ENCODE data around the gene PLCB1.

Gene PLCB1

GRCh38 chr20:8646716-8647115, 514.6 kb downstream of the PLCB1 start:
- Histone ChIP-seq H2AFZ (ENCODE audit: low read length, unreplicated experiment) (no peak overlapping the region), H3K4me1 (ENCODE audit: control insufficient read depth, insufficient read depth, low read length, unreplicated experiment) (peaks cover 21% of the 10 kb centered on the region), H3K79me2 (ENCODE audit: control insufficient read depth, insufficient read depth, low read length, unreplicated experiment) (no peaks in the 10 kb centered on the region), H3K4me3 (ENCODE audit: low read depth, low read length) (no peak overlapping the region), H3K27ac (ENCODE audit: low read depth, low read length) (peak overlapping the region; percentile 64), H3K27me3 (ENCODE audit: insufficient read depth, low read length) (no peaks in the 10 kb centered on the region), H3K36me3 (ENCODE audit: insufficient read depth, low read length) (no peaks in the 10 kb centered on the region)

GRCh38 chr20:8647961-8648441, 515.9 kb downstream of the PLCB1 start:
- H3K27ac ChIP-seq (ENCODE audit: low read depth, low read length): no peak overlapping the region
- H3K4me3 ChIP-seq (ENCODE audit: low read depth, low read length): no peak overlapping the region
- H3K79me2 ChIP-seq (ENCODE audit: control insufficient read depth, insufficient read depth, low read length, unreplicated experiment): no peaks in the 10 kb centered on the region
- H2AFZ ChIP-seq (ENCODE audit: low read length, unreplicated experiment): no peak overlapping the region
- H3K27me3 ChIP-seq (ENCODE audit: insufficient read depth, low read length): no peaks in the 10 kb centered on the region
- H3K4me1 ChIP-seq (ENCODE audit: control insufficient read depth, insufficient read depth, low read length, unreplicated experiment): peaks cover 21% of the 10 kb centered on the region
- H3K36me3 ChIP-seq (ENCODE audit: insufficient read depth, low read length): no peaks in the 10 kb centered on the region

DNA sequence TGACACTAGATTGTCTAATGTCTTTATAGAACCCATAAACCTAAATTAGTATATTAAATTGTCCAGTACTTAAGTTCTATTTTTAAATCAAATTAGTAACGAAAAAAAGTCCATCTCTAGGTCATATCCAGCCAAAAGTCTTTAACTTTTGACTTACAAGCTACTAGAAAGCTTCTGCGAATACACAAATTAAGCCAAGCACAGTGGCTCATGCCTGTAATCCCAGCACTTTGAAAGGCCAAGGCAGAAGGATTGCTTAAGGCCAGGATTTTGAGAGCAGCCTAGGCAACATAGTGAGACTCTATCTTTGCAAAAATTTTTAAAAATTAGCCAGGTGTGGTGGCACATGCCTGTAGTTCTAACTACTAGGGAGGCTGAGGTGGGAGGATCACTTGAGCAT, 516.4 kb downstream of the PLCB1 start:
- H3K79me2 ChIP-seq (ENCODE audit: control insufficient read depth, insufficient read depth, low read length, unreplicated experiment): no peaks in the 10 kb centered on the region
- H3K36me3 ChIP-seq (ENCODE audit: insufficient read depth, low read length): no peaks in the 10 kb centered on the region
- peaks cover 21% of the 10 kb centered on the region for H3K4me1 ChIP-seq (ENCODE audit: control insufficient read depth, insufficient read depth, low read length, unreplicated experiment)
- H3K4me3 ChIP-seq (ENCODE audit: low read depth, low read length): no peak overlapping the region
- H2AFZ ChIP-seq (ENCODE audit: low read length, unreplicated experiment): no peak overlapping the region
- H3K27me3 ChIP-seq (ENCODE audit: insufficient read depth, low read length): no peaks in the 10 kb centered on the region
- H3K27ac ChIP-seq (ENCODE audit: low read depth, low read length): no peak overlapping the region

- Histone ChIP-seq H3K4me3 (ENCODE audit: low read depth, low read length) (no peak overlapping the region), H3K4me1 (ENCODE audit: control insufficient read depth, insufficient read depth, low read length, unreplicated experiment) (no peaks in the 10 kb centered on the region), H2AFZ (ENCODE audit: low read length, unreplicated experiment) (no peak overlapping the region), H3K27ac (ENCODE audit: low read depth, low read length) (no peak overlapping the region), H3K79me2 (ENCODE audit: control insufficient read depth, insufficient read depth, low read length, unreplicated experiment) (no peaks in the 10 kb centered on the region), H3K27me3 (ENCODE audit: insufficient read depth, low read length) (no peaks in the 10 kb centered on the region), H3K36me3 (ENCODE audit: insufficient read depth, low read length) (no peaks in the 10 kb centered on the region)
Measured at GRCh38 chr20:8652396-8652795, 520.3 kb downstream of the PLCB1 start.

DNA sequence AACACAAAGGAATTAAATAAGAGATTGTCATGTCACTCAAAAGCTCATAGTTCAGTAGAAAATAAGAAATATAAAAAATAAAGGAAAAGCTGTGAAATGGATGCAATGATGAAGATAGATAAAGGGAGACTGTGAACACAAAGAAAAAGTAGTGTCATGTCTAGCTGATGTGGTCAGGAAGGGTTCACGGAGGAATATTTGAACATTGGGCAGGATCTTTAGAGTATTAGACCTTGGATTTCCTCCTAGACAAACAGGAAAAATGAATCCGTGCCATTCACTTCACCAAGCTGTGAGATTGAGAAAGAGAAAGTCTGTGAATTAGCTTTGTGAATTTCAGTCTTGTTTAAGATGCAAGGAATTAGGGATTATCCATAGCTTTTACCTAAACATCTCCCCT, 522.4 kb downstream of the PLCB1 start:
- no peaks in the 10 kb centered on the region for H3K79me2 ChIP-seq (ENCODE audit: control insufficient read depth, insufficient read depth, low read length, unreplicated experiment)
- H3K27me3 ChIP-seq (ENCODE audit: insufficient read depth, low read length): no peaks in the 10 kb centered on the region
- H2AFZ ChIP-seq (ENCODE audit: low read length, unreplicated experiment): no peak overlapping the region
- no peak overlapping the region for H3K4me3 ChIP-seq (ENCODE audit: low read depth, low read length)
- H3K36me3 ChIP-seq (ENCODE audit: insufficient read depth, low read length): no peaks in the 10 kb centered on the region
- H3K27ac ChIP-seq (ENCODE audit: low read depth, low read length): no peak overlapping the region
- H3K4me1 ChIP-seq (ENCODE audit: control insufficient read depth, insufficient read depth, low read length, unreplicated experiment): no peaks in the 10 kb centered on the region

DNA sequence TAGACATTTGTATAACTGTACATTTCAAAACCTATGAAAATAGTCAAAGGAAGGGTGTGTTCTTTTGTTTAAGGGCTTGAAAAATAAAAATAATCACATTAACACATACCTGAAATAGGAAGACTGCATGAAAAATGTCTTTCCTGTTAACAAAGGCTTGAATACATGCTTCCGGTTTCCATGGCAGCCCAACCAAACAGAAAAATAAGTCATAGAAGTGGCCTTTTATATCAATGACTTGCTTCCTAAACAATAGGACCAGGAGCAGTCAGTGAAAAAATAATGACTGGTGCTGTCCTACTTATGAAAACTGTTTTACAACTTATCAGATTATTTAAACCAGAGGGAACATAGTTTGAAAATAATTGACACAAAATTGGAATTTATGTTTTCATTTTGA, 524.3 kb downstream of the PLCB1 start:
- Histone ChIP-seq H3K79me2 (ENCODE audit: control insufficient read depth, insufficient read depth, low read length, unreplicated experiment) (no peaks in the 10 kb centered on the region), H2AFZ (ENCODE audit: low read length, unreplicated experiment) (no peak overlapping the region), H3K27ac (ENCODE audit: low read depth, low read length) (no peak overlapping the region), H3K4me3 (ENCODE audit: low read depth, low read length) (no peak overlapping the region), H3K4me1 (ENCODE audit: control insufficient read depth, insufficient read depth, low read length, unreplicated experiment) (no peaks in the 10 kb centered on the region), H3K36me3 (ENCODE audit: insufficient read depth, low read length) (no peaks in the 10 kb centered on the region), H3K27me3 (ENCODE audit: insufficient read depth, low read length) (no peaks in the 10 kb centered on the region)

GRCh38 chr20:8657664-8658063, 525.6 kb downstream of the PLCB1 start:
- H2AFZ ChIP-seq (ENCODE audit: low read length, unreplicated experiment): no peak overlapping the region
- H3K27me3 ChIP-seq (ENCODE audit: insufficient read depth, low read length): no peaks in the 10 kb centered on the region
- no peak overlapping the region for H3K27ac ChIP-seq (ENCODE audit: low read depth, low read length)
- H3K36me3 ChIP-seq (ENCODE audit: insufficient read depth, low read length): no peaks in the 10 kb centered on the region
- H3K4me1 ChIP-seq (ENCODE audit: control insufficient read depth, insufficient read depth, low read length, unreplicated experiment): no peaks in the 10 kb centered on the region
- no peaks in the 10 kb centered on the region for H3K79me2 ChIP-seq (ENCODE audit: control insufficient read depth, insufficient read depth, low read length, unreplicated experiment)
- no peak overlapping the region for H3K4me3 ChIP-seq (ENCODE audit: low read depth, low read length)

- no peak overlapping the region for H3K4me3 ChIP-seq (ENCODE audit: low read depth, low read length)
- no peaks in the 10 kb centered on the region for H3K27me3 ChIP-seq (ENCODE audit: insufficient read depth, low read length)
- no peaks in the 10 kb centered on the region for H3K79me2 ChIP-seq (ENCODE audit: control insufficient read depth, insufficient read depth, low read length, unreplicated experiment)
- no peaks in the 10 kb centered on the region for H3K4me1 ChIP-seq (ENCODE audit: control insufficient read depth, insufficient read depth, low read length, unreplicated experiment)
- H3K36me3 ChIP-seq (ENCODE audit: insufficient read depth, low read length): no peaks in the 10 kb centered on the region
- no peak overlapping the region for H2AFZ ChIP-seq (ENCODE audit: low read length, unreplicated experiment)
- H3K27ac ChIP-seq (ENCODE audit: low read depth, low read length): no peak overlapping the region
Measured at GRCh38 chr20:8658103-8658502, 526.0 kb downstream of the PLCB1 start.

DNA sequence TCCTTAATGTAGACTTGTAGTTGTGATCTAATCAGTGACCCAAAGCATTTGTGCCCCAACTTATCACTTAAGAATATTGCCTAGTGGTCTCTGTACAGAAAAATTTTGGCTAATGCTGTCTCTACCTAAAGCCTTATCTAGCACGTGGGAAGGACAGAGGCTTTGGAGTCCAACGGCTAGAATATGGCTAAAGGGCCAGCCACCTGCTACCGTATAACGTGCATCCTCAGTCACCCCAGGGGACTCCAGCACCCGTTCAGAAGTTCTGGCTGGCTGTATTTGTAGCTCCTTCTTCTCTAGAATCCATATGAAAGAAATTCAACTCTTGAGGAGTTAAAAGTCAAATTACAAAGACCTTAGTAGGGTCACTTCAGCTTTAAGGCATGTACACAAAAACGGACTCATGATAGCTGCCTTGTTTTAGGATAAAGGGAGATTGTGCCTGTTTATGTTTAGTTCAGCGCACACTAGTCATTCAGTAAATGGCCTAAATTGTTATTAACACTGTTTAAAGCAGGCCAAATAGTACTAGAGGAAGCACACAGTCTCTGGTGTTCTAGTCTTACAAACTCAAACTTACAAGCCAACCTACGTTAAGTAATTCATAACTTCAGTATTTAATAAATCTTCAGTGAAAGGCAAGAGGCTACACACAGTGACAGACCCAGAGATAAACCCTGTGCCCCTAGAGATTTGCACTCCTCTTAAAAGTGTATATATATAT, 529.3 kb downstream of the PLCB1 start:
- no peaks in the 10 kb centered on the region for H3K79me2 ChIP-seq (ENCODE audit: control insufficient read depth, insufficient read depth, low read length, unreplicated experiment)
- no peaks in the 10 kb centered on the region for H3K4me1 ChIP-seq (ENCODE audit: control insufficient read depth, insufficient read depth, low read length, unreplicated experiment)
- no peaks in the 10 kb centered on the region for H3K36me3 ChIP-seq (ENCODE audit: insufficient read depth, low read length)
- no peaks in the 10 kb centered on the region for H3K27me3 ChIP-seq (ENCODE audit: insufficient read depth, low read length)
- no peak overlapping the region for H2AFZ ChIP-seq (ENCODE audit: low read length, unreplicated experiment)
- no peak overlapping the region for H3K4me3 ChIP-seq (ENCODE audit: low read depth, low read length)
- H3K27ac ChIP-seq (ENCODE audit: low read depth, low read length): no peak overlapping the region

- Histone ChIP-seq H3K27me3 (ENCODE audit: insufficient read depth, low read length) (no peaks in the 10 kb centered on the region), H3K79me2 (ENCODE audit: control insufficient read depth, insufficient read depth, low read length, unreplicated experiment) (no peaks in the 10 kb centered on the region), H3K4me3 (ENCODE audit: low read depth, low read length) (no peak overlapping the region), H3K36me3 (ENCODE audit: insufficient read depth, low read length) (no peaks in the 10 kb centered on the region), H3K4me1 (ENCODE audit: control insufficient read depth, insufficient read depth, low read length, unreplicated experiment) (no peaks in the 10 kb centered on the region), H2AFZ (ENCODE audit: low read length, unreplicated experiment) (no peak overlapping the region), H3K27ac (ENCODE audit: low read depth, low read length) (no peak overlapping the region)
Measured at GRCh38 chr20:8662433-8662954, 530.4 kb downstream of the PLCB1 start.

DNA sequence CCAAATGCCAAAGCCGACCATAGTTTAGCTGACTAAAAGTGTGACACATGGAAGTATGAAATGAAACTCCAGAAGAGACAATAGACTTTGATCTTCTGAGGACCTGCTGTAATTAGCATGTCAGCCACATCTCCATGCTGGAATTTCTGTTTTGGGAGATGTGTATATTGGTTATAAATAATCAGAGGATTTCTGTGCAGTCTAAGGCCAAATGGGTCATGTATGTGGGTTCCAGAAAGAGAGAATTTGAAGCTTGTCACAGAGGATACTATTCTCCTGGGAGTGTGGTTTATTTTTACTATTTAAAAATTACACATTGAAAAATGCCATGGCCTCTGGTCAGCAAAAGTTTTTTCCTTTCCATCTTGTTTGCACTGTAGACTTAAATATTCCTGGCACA, 531.4 kb downstream of the PLCB1 start:
- Histone ChIP-seq H3K79me2 (ENCODE audit: control insufficient read depth, insufficient read depth, low read length, unreplicated experiment) (no peaks in the 10 kb centered on the region), H3K36me3 (ENCODE audit: insufficient read depth, low read length) (no peaks in the 10 kb centered on the region), H3K27ac (ENCODE audit: low read depth, low read length) (no peak overlapping the region), H3K27me3 (ENCODE audit: insufficient read depth, low read length) (no peaks in the 10 kb centered on the region), H2AFZ (ENCODE audit: low read length, unreplicated experiment) (no peak overlapping the region), H3K4me3 (ENCODE audit: low read depth, low read length) (no peak overlapping the region), H3K4me1 (ENCODE audit: control insufficient read depth, insufficient read depth, low read length, unreplicated experiment) (no peaks in the 10 kb centered on the region)

Measured in ACC112 (cell line).